KOPT-K1 (cell line): ENCODE data around the gene POLD3.
A peak's percentile ranks its signal among the peaks of the same experiment; 100 is the strongest.
"Not testable (repeated sequence)": the region's sequence is repeated elsewhere in the genome, so short reads cannot be mapped to it uniquely, and the experiment has no call there.

ENCODE experiments used
- H3K27ac ChIP-seq: fragments of 200-600 bp; sonication (generic); 2 replicates; pipeline ENCODE4 v1.5.1; 2016; ENCODE audit warnings: antibody characterized with exemption, mild to moderate bottlenecking, low read depth, low read length; ENCODE audit not compliant: poor library complexity, severe bottlenecking
- H3K36me3 ChIP-seq: fragments of 200-600 bp; sonication (generic); 2 replicates; pipeline ENCODE4 v1.5.1; 2017; ENCODE audit warnings: antibody characterized with exemption, mild to moderate bottlenecking, low read length, moderate library complexity; ENCODE audit not compliant: insufficient read depth
- H3K9me3 ChIP-seq: fragments of 200-600 bp; sonication (generic); 2 replicates; pipeline ENCODE4 v1.5.1; 2017; ENCODE audit warnings: antibody characterized with exemption, low read length, mild to moderate bottlenecking; ENCODE audit not compliant: insufficient read depth, poor library complexity, severe bottlenecking

Gene POLD3

GRCh38 chr11:74574563-74574962 lies 17.8 kb upstream of the POLD3 start:
- no peak overlapping the region for H3K27ac ChIP-seq
- H3K36me3 ChIP-seq: no peaks in the 10 kb centered on the region

GRCh38 chr11:74575999-74576398 lies 16.4 kb upstream of the POLD3 start:
- Histone ChIP-seq H3K36me3 (no peaks in the 10 kb centered on the region), H3K9me3 (no peaks in the 10 kb centered on the region), H3K27ac (no peak overlapping the region)

More at GRCh38 chr11:74574563-74574962, 17.8 kb upstream of the POLD3 start:
- no peaks in the 10 kb centered on the region for H3K9me3 ChIP-seq

- H3K9me3 ChIP-seq: no peaks in the 10 kb centered on the region
- H3K27ac ChIP-seq: no peak overlapping the region
- H3K36me3 ChIP-seq: no peaks in the 10 kb centered on the region
Observed at GRCh38 chr11:74577181-74577580, 15.2 kb upstream of the POLD3 start.

DNA sequence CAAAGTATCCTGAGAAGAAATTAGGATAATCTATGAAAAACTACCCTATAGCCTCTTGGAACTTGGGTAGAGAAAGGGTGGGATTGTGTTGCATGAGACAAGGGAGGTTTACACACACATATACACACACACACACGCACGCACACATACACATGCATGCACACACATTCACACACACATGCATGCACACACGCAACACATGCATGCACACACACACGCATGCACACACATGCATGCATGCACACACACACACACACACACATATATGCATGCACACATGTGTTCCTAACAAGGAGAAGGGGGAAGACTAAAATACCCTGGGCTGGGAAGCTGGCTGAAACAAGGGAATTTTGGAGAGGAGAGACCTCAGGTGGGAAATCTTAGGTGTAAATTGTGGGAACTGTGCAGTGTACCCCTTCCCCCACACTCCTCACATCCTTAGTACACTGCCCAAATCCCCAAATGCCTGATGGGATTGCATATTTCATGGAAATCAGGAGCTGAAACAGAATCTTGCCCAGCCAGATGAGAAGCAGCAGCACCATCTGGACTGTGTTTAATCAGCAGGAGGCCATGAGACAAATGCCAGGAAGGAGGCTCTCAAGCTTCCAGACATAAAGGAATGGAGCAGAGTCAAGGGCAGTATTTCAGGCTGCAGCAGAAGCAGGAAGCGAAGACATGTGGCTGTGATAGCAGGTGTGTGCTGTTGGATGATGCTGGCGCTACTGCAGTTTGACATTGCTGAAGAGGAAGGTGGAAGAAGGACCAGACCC lies 14.6 kb upstream of the POLD3 start:
- Histone ChIP-seq H3K36me3 (no peaks in the 10 kb centered on the region), H3K27ac (no peak overlapping the region)

GRCh38 chr11:74579577-74580270 lies 12.7 kb upstream of the POLD3 start:
- H3K27ac ChIP-seq: no peak overlapping the region
- H3K36me3 ChIP-seq: no peaks in the 10 kb centered on the region
- no peaks in the 10 kb centered on the region for H3K9me3 ChIP-seq

More for the DNA sequence above, 14.6 kb upstream of the POLD3 start:
- no peaks in the 10 kb centered on the region for H3K9me3 ChIP-seq

DNA sequence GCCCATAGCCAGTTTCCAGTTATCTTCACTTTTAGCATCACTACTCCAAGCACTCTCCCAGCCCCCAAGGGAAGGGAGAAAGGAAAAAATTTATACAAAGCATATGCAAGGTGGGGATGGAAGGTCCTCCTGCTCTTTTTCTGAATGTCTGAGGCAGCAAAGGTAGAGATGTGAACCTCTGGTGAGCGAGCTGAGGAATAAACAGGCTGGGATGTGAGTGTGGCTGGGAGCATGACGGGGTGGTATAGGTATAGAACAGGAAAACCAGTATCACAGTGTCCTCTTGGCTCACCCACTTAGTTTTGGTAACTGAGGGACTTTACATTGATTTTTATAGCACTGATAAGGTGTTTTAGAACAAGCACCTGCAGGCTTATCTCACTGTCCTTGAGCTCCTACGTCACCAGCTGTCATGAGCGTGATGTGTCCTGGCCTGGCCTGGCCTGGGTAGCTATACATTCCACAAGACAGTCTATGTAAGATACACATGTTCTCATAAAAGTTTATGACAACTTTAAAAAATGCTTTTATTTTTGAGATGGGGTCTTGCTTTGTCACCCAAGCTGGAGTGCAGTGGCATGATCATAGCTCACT lies 10.3 kb upstream of the POLD3 start:
- Histone ChIP-seq H3K9me3 (no peaks in the 10 kb centered on the region), H3K36me3 (no peaks in the 10 kb centered on the region), H3K27ac (no peak overlapping the region)

DNA sequence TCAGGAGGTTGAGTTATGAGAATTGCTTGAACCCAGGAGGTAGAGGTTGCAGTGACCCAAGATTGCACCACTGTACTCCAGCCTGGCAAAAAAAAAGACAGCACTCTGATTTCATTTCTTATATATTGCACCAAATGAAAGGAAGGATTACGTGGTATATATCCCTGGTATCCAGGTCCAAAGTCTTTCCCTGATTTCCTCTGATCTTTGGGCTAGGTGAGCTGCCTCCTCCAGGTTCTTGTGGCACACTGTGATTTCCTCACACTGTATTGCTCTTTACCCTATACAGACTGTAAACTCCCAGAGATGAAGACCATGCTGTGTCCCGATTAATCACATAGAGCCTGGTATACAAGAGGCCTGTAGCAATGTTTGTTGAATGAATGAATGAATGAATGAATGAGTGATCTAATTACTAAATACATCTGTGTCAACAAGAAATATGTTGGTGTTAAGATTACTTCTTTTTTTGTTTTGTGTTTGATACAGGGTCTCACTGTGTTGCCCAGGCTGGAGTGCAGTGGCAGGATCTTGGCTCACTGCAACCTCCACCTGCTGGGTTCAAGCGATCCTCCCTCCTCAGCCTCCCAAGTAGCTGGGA lies 9.3 kb upstream of the POLD3 start:
- no peaks in the 10 kb centered on the region for H3K36me3 ChIP-seq
- no peak overlapping the region for H3K27ac ChIP-seq

DNA sequence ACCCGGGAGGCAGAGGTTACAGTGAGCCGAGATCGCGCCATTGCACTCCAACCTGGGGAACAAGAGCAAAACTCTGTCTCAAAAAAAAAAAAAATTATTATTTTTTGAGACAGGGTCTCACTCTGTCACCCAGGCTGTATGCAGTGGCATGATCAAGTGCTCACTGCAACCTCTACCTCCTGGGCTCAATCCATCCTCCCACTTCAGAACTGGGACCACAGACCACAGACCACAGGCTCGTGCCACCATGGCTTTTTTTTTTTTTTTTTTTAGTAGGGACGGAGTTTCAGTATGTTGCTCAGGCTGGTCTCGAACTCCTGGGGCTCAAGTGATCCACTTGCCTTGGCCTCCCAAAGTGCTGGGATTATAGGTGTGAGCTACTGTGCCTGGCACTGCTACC lies 1.9 kb upstream of the POLD3 start:
- peaks cover 16% of the 10 kb centered on the region for H3K36me3 ChIP-seq
- H3K9me3 ChIP-seq, H3K27ac ChIP-seq: not testable (repeated sequence)

More for the DNA sequence above, 9.3 kb upstream of the POLD3 start:
- no peaks in the 10 kb centered on the region for H3K9me3 ChIP-seq

DNA sequence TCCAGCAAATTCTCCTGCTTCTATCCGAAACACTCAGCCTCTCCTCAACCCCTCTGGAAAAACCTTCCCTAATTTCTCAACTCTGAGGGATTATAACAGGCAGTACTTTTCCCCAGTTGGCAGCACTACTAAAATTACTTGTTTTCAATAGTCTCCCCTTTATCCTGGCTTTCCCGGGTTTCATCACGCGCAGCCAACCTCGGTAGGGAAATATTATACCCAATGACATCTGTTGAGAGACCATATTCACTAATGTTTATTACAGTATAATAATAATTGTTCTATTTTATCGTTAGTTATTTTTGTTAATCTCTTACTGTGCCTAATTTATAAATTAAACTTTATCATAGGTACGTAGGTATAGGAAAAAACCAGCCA lies 330 bp upstream of the POLD3 start:
- Histone ChIP-seq H3K9me3 (no peaks in the 10 kb centered on the region), H3K27ac (no peak overlapping the region), H3K36me3 (peaks cover 30% of the 10 kb centered on the region)

- peak overlapping the region; percentile 91 for H3K27ac ChIP-seq
- no peaks in the 10 kb centered on the region for H3K9me3 ChIP-seq
- peaks cover 44% of the 10 kb centered on the region for H3K36me3 ChIP-seq
Observed at GRCh38 chr11:74593463-74593862, 1.1 kb downstream of the POLD3 start.

DNA sequence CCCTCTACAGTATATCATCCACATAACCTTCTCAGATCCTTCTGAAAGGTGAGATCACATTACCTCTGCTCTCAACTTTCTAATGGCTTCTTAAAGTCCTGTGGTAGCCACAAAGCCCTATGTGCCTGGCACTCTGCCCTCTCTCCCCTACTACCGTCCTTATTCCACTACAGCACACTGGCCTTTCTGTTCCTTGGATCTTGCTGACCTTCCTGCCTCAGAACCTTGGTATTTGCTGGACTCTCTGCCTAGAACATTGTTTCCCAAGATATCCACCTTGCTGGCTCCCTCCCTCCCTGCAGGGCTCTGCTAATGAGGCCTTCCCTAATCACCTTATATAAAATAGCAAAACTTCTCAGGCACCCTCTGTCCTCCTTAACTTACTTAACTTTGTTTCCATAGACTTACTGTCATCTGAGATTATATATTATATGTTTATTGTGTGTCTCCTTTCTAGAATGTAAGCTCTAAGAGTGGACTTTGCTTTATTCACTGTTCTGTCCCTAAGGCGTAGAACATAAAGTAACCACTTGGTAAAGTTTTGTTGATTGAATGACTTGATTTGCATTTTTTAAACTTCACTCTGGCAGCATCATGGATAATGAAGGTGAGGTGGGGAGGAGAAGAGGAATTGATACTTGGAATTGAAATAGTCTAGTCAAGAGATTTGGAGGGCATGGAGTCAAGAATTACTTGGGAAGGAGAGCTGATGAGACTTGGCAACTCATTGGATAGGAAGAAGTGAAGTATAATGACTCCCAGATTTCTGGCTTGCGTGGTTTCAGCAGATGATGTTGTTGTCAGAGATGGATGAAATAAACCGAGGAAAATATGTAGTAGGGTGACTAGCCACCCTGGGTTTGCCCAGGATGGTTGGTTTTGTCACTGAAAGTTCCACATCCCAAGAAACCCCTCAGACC lies 10.5 kb downstream of the POLD3 start:
- Histone ChIP-seq H3K27ac (no peak overlapping the region), H3K9me3 (no peaks in the 10 kb centered on the region), H3K36me3 (peaks cover 90% of the 10 kb centered on the region)

- Histone ChIP-seq H3K9me3 (no peaks in the 10 kb centered on the region), H3K36me3 (peaks cover 90% of the 10 kb centered on the region), H3K27ac (no peak overlapping the region)
Observed at GRCh38 chr11:74603845-74604244, 11.5 kb downstream of the POLD3 start.

GRCh38 chr11:74604311-74604710 lies 11.9 kb downstream of the POLD3 start:
- Histone ChIP-seq H3K36me3 (peaks cover 89% of the 10 kb centered on the region), H3K9me3 (no peaks in the 10 kb centered on the region), H3K27ac (no peak overlapping the region)

- H3K36me3 ChIP-seq: peaks cover 90% of the 10 kb centered on the region
- H3K9me3 ChIP-seq: no peaks in the 10 kb centered on the region
- H3K27ac ChIP-seq: no peak overlapping the region
Observed at GRCh38 chr11:74605403-74605802, 13.0 kb downstream of the POLD3 start.
